Left lung (tissue), 10 donors: ENCODE results near the gene PITPNM3. TPM values are rescaled to one million over a fixed set of nuclear protein-coding genes. Genes with fewer than 3 reads are reported as not detected.

ENCODE experiments used
- ATAC-seq: fragments of 200-7000 bp; cut with Tn5 transposase; one replicate; pipeline ENCODE4 v1.9.1; 2020; ENCODE audit warnings: moderate library complexity
- DNase-seq, 4 donors: peaks; one replicate each; pipeline ENCODE4 v3.0.0-alpha.2; 2013 to 2020
- H3K27ac ChIP-seq, 2 donors: fragments of 200-600 bp; sonication (generic) in 1 of 2; one replicate each; pipeline versions ENCODE4 v1.5.0 to v1.8.0; 2020 to 2021
- H3K27me3 ChIP-seq, 2 donors: fragments of 200-600 bp; sonication (generic) in 1 of 2; one replicate each; pipeline versions ENCODE4 v1.5.0 to v1.8.0; 2020 to 2021
- H3K36me3 ChIP-seq, 2 donors: fragments of 200-600 bp; sonication (generic) in 1 of 2; one replicate each; pipeline versions ENCODE4 v1.5.0 to v1.8.0; 2020 to 2021
- H3K4me1 ChIP-seq, 2 donors: fragments of 200-600 bp; one replicate each; pipeline ENCODE4 v1.8.0; 2021
- H3K4me3 ChIP-seq, 2 donors: fragments of 200-600 bp; sonication (generic) in 1 of 2; one replicate each; pipeline versions ENCODE4 v1.5.0 to v1.8.0; 2020 to 2021; ENCODE audit warnings: mild to moderate bottlenecking in 1 of 2
- H3K9me3 ChIP-seq, 2 donors: fragments of 200-600 bp; sonication (generic) in 1 of 2; one replicate each; pipeline versions ENCODE4 v1.5.0 to v1.8.0; 2020 to 2021
- CTCF ChIP-seq, 2 donors: fragments of 200-600 bp; sonication (generic) in 1 of 2; IDR thresholded peaks; one replicate each; pipeline versions ENCODE4 v1.5.0 to v1.8.0; 2021; ENCODE audit warnings: antibody characterized with exemption in 2 of 2
- intact Hi-C, 2 donors: fragments of 100-400 bp; cut with DNase I; formaldehyde crosslinking; loops; one replicate each; pipeline versions ENCODE4 v1.11.2 to v1.14.2; 2022
- polyA plus RNA-seq, 6 donors: library from polyadenylated mRNA; unstranded; fragments of 120-200 nt; gene quantifications; one replicate each; pipeline ENCODE4 v1.2.1, GENCODE V29; 2013; ENCODE audit not compliant: insufficient read length in 6 of 6
- total RNA-seq, 2 donors: library from RNA; stranded (reverse); fragmentation: NEBNext Ultra II Directional; extraction: Animal tissue kit (Norgen Biotek cat#: 25700); gene quantifications; one replicate each; pipeline ENCODE4 v1.2.1, GENCODE V29; 2021
- donor health status: DM: no; HTN: yes; CAD: no.
- donor health status: DM: no; HTN: no; CAD: no.

The PITPNM3 gene
- total and polyA plus RNA-seq, 8 donors = 3.6 to 13.8 (median 5.8) TPM

GRCh38 chr17:6439951-6440350 lies 116.4 kb downstream of the PITPNM3 start:
- H3K4me1 ChIP-seq = peaks cover 10 to 17% of the 10 kb centered on the region in 2 donors
- DNase-seq = no peak
- H3K27me3 ChIP-seq = peaks cover 0 to 52% of the 10 kb centered on the region in 2 donors
- no peaks in the 10 kb centered on the region for H3K9me3 ChIP-seq
- no peak for TF ChIP-seq CTCF (IDR thresholded peaks at IDR 0.05)
- ATAC-seq = no peak
- H3K36me3 ChIP-seq = no peaks in the 10 kb centered on the region
- H3K27ac ChIP-seq = no peak overlapping the region
- intact Hi-C loops = loop anchor here in 1 of 2 donors (5.0 kb wide), 1 partner anchor 853 kb away; no protein-coding TSS in a partner anchor
- H3K4me3 ChIP-seq = no peak overlapping the region

GRCh38 chr17:6437956-6438355 lies 118.4 kb downstream of the PITPNM3 start:
- H3K4me1 ChIP-seq = no peaks in the 10 kb centered on the region
- peaks cover 0 to 59% of the 10 kb centered on the region in 2 donors for H3K27me3 ChIP-seq
- DNase-seq (no peak), ATAC-seq (no peak)
- TF ChIP-seq CTCF (IDR thresholded peaks at IDR 0.05) = no peak
- no peaks in the 10 kb centered on the region for H3K9me3 ChIP-seq
- H3K4me3 ChIP-seq = no peak overlapping the region
- no peaks in the 10 kb centered on the region for H3K36me3 ChIP-seq
- H3K27ac ChIP-seq = no peak overlapping the region
- intact Hi-C loops = loop anchor here in 1 of 2 donors (5.0 kb wide), 1 partner anchor 851 kb away; no protein-coding TSS in a partner anchor

GRCh38 chr17:6437466-6437865 lies 118.9 kb downstream of the PITPNM3 start:
- DNase-seq = no peak
- Histone ChIP-seq H3K9me3 (no peaks in the 10 kb centered on the region), H3K4me1 (no peaks in the 10 kb centered on the region), H3K4me3 (no peak overlapping the region), H3K27ac (no peak overlapping the region), H3K36me3 (no peaks in the 10 kb centered on the region), H3K27me3 (peaks cover 0 to 59% of the 10 kb centered on the region in 2 donors)
- ATAC-seq = no peak
- intact Hi-C loops = loop anchor here in 1 of 2 donors (5.0 kb wide), 1 partner anchor 850 kb away; no protein-coding TSS in a partner anchor
- no peak for TF ChIP-seq CTCF (IDR thresholded peaks at IDR 0.05)

GRCh38 chr17:6435968-6436367 lies 120.4 kb downstream of the PITPNM3 start:
- ATAC-seq (peak; percentile 98), DNase-seq (peak in 2 of 4 donors; percentile 60 to 61)
- peak; percentile 72 to 91 for TF ChIP-seq CTCF (IDR thresholded peaks at IDR 0.05)
- H3K4me1 ChIP-seq = no peaks in the 10 kb centered on the region
- intact Hi-C loops = loop anchor here in 1 of 2 donors (5.0 kb wide), 1 partner anchor 849 kb away; no protein-coding TSS in a partner anchor
- H3K4me3 ChIP-seq = no peak overlapping the region
- no peak overlapping the region for H3K27ac ChIP-seq
- peaks cover 0 to 8% of the 10 kb centered on the region in 2 donors for H3K9me3 ChIP-seq
- no peaks in the 10 kb centered on the region for H3K36me3 ChIP-seq
- H3K27me3 ChIP-seq = peaks cover 0 to 59% of the 10 kb centered on the region in 2 donors

GRCh38 chr17:6435051-6435450 lies 121.3 kb downstream of the PITPNM3 start, which contains the start of gene AIPL1:
Gene AIPL1, minus strand, starts transcription at chr17:6435121. Its CDS starts 17 bp downstream, at chr17:6435104.
- Histone ChIP-seq H3K4me3 (no peak within 1 kb of the TSS), H3K27ac (no peak within 1 kb of the TSS), H3K36me3 (no peaks in the 10 kb centered on the region), H3K27me3 (peaks cover 0 to 56% of the 10 kb centered on the region in 2 donors), H3K9me3 (peaks cover 0 to 13% of the 10 kb centered on the region in 2 donors), H3K4me1 (no peaks in the 10 kb centered on the region)
- DNase-seq = no peak
- TF ChIP-seq CTCF (IDR thresholded peaks at IDR 0.05) = no peak
- no peak for ATAC-seq
- intact Hi-C loops = loop anchor here in 1 of 2 donors (5.0 kb wide), 1 partner anchor 848 kb away; no protein-coding TSS in a partner anchor
